Activated CD4-positive, alpha-beta T cell treated with anti-CD3 and anti-CD28 coated beads for 48 hours (primary cell): ENCODE data around the gene GAS6.

ENCODE experiments used
- DNase-seq: peaks from one replicate; pipeline ENCODE4 v3.0.0-alpha.2; 2020

The GAS6 gene

GRCh38 chr13:113850722-113851479 is 13.0 kb downstream of the GAS6 start:
- no peak for DNase-seq

GRCh38 chr13:113849981-113850721 is 13.7 kb downstream of the GAS6 start:
- DNase-seq, result no peak

DNA sequence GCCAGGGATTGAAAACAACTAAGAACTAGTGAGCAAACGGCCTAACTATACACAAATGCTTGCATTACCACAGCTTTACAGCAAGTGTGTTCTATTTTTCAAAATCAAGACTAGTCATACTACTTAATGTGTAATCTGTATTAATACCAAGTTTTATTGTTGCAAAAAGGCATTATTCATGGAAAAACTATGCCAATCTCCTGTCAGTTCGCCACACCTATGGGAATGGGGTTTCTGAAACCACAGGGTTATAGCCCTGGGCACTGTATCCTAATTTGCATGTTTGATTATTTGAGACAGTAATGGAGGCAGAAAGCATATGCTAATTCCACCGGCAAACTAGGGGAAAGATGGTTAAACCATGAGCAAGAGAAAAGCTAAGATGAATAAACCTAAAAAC is 14.3 kb downstream of the GAS6 start:
- no peak for DNase-seq

DNA sequence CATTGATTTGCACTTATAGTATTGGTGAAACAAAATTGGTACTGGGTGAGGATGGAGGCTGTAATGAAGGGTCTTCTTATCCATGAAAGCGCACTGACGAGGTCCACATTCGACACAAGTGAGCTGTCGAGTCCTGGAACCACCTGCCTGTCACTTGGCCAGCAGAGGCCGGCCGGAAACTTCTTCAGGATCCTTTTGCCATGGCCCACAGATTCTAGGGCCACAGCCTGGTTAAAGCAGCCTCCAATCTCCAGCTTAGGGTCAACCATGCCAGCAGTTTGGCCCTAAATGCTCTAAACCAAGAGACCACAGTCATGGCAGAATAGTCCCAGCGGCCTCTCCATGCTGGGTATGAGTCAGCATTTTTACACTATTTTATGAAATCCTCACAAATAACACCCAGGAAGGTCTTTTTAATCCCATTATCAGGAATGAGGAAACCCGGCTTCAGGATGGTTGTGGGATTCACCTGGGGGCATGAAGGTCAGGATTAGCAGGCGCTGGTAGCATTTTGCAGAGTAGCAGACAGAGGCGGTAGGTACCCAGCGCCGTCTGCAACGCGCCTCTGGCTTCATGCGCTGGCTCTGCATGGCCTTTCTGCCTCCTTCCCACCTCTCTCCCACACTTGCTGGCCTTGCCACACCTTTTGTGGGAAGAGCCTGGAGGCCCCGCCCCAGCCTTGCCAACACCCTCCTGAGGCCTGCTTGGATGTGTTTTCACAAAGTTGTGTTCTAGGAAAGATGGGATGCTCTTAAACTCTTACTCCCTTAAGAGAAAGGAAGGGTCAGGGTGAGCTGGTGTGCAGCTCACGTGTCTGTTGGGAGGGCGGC is 15.2 kb downstream of the GAS6 start:
- no peak for DNase-seq

DNA sequence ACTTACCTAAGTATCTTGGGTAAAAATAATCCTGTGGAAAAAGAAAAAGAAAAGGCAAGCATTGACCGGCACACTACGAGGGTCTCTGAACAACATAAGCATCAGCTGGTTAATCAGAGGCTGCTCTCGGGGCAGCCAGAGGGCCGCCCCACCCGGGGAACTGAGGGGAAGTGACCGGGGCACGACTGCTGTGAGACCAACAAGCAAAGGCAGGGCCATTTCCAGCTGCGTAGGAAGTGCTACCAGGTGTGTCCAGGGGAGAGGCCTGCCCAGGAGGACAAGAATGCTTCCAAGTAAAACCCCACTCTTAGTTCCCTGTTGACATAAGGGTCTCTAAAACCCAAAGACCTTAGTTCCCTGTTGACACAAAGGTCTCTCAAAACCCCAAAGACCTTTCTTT is 15.9 kb downstream of the GAS6 start:
- DNase-seq, result no peak

- no peak for DNase-seq
Observed at GRCh38 chr13:113846636-113847318, 17.1 kb downstream of the GAS6 start.

DNA sequence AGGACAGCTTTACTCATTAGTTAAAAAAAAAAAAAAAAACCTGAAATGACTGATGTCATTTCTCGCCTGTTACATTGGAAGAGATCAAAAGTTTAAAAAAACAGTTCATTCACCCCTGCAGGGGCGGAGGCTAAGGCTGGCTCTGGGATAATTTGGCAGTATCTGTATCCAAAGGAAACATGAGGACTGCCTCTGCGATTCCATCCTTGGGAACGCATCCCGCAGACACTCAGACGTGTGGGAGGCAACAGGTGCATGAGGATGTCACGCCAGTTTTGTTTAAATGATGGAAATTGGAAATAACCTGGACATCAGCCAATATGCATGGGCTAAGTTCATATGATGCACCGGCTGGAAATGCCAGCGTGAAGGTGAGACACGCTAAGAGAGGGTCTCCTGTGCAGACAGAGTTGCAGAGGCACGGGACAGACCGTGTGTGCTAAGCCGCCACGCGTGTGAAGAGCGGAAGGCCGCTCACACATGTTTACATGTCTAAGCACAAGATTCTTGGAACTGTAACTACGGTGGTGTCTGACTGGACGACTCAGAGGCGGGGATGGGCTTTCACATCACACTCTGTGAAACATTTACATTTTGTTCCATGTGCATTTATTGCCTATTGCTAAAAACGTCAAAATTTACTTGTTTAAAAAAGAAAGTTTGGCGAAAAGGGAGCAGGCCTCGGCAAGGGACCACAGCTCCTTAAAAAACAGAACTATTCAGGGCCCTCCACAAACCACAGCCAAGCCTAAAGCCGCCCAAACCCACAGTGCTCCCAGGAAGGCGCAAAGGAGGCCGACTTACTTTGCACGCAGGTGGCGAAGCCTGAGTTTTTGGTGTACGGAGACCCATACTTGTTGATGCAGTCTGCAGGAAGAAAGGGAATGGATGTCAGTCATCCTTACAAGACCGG is 17.9 kb downstream of the GAS6 start:
- DNase-seq, result no peak

DNA sequence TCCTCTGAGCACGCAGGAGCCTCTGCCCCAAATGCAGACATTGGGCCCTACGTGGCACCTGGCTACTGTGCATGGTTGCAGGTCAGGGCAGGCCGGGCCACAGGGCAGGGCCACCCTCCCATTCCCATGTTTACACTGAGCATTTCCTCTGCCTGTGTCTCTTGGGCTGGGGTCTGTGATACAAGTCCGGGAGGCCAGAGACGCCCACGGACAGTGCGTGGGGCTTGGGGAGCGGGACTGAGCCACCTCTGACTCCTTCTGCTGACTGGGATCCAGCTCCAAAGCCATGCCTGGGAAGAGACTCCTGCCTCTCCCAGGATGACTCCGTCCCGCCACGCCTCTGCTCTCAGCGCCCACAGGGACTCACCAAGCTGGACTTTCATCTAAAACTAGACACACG is 18.8 kb downstream of the GAS6 start:
- DNase-seq, result no peak

DNA sequence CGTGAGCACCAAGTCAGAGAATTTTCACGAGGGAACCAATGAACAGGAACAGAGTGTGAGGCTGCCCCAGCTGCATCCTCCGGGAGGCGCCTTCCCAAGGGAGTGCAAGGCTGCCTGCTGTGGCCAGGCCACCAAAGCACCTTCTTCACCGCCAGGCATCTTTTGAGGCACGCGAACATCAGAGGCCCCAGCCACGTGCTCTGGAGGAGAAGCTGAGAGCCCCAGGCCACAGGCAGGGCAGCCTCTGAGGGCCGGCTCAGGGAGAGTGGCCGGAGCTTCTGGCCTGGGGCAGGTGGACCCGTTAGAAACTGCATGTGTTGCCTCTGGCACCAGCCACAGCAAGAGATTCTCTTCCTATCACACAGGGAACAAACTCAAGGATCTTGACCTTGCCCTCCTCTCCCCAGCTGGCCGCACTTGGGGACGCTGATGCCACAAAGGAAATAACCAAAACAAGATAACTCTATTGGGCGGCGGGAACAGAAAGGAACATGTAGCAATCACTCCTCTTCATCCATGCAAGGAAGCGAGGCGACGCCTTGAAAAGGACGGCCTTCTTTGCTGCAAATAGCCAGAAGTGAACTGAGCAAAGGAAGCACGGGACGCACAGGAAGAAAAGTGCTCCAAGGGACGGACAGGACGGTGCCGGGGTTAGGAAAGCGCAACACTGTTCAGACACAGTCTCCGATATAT is 19.9 kb downstream of the GAS6 start:
- no peak for DNase-seq

- DNase-seq, result no peak
Observed at GRCh38 chr13:113843063-113843654, 20.7 kb downstream of the GAS6 start.

GRCh38 chr13:113842336-113843062 is 21.4 kb downstream of the GAS6 start:
- no peak for DNase-seq

GRCh38 chr13:113841353-113841650 is 22.6 kb downstream of the GAS6 start:
- no peak for DNase-seq

DNA sequence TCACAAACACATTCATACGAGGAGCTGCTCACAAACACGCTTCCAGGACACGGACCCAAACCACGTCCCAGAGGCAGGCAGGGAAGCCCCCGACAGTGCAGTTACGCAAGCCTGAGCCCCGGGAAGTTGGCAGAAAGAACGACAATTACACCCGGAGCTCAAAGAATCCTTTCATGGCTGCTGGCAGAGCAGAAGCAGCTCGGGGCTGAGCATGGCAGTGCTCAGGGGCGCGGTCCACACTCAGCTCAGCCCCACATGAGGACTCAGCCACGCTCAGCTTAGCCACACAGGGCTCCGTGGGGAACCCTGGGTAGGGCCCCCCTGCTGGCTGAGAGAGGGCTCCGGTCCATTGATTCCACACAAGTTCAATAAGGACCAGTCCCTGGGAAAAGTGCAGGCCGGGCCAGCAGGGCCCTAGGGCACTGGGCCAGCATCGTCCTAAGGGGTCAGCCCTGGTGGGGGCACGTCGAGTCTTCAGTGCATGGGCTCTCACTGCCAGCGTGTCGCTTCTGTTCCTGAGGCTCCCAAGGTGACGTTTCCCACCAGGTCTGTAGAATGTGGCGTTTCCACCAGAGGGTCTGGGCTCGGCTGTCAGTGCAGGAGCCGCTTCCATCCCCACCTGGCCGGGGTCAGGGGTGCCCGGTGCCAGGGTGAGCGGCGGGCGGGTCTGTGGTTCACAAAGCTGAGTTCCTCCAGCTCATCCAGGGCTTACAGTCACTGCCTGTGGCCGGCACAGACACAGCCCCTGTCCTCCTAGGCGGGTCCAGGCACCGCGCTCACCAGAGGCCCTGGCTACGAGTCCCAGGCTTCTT is 23.1 kb downstream of the GAS6 start:
- no peak for DNase-seq

DNA sequence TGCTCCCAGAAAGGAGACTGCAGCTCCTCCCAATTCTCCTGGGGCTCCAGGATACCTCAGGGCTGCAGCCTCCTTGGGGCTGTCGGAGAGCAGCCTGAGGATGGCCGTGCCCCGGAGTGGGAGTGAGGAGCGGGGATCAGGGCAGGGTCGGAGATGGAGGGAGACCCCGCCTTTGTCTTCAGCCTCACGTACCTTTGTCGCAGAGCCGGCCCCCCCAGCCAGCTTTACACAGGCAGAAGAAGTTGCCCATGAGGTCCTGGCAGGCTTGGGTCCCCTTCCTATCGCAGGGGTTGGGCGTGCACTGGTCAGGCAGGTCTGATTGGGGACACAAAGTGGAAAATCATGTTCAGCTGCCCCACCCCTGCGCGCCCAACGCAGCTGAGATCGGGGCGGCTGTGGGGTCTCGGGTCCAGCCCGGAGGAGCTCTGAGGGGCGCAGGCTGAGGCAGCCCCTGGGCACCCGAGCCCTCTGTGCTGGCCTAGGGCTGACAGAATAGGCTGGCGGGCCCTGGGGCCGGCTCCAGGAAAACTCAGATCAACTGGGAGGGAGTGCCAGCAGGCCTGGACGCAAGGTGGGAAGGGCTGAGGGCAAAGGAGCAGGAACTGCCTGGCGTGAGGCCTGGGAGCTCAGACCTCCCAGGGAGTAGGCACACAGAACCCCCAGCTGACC is 24.2 kb downstream of the GAS6 start:
- no peak for DNase-seq

- DNase-seq, result no peak
Observed at GRCh38 chr13:113838711-113839201, 25.1 kb downstream of the GAS6 start.

GRCh38 chr13:113837560-113838355 is 26.1 kb downstream of the GAS6 start:
- no peak for DNase-seq

- no peak for DNase-seq
Observed at GRCh38 chr13:113836768-113837559, 26.9 kb downstream of the GAS6 start.
